ENCODE results near the gene DIP2C.

DNA sequence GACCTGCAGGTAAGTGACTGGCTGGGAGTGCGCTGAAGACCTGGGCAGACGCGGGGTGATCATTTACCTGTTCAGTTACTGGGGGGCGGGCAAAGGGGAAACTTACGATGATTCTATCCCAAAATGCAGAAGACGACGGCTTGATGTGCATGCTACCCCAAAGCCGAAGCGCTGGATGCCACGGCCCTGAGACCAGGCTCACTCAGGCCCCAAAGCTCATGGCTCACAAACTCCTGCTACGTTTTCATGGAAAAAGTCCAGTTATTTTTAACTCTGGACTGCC, 200.6 kb downstream of the DIP2C start:
- TF ChIP-seq, protein P1, sequence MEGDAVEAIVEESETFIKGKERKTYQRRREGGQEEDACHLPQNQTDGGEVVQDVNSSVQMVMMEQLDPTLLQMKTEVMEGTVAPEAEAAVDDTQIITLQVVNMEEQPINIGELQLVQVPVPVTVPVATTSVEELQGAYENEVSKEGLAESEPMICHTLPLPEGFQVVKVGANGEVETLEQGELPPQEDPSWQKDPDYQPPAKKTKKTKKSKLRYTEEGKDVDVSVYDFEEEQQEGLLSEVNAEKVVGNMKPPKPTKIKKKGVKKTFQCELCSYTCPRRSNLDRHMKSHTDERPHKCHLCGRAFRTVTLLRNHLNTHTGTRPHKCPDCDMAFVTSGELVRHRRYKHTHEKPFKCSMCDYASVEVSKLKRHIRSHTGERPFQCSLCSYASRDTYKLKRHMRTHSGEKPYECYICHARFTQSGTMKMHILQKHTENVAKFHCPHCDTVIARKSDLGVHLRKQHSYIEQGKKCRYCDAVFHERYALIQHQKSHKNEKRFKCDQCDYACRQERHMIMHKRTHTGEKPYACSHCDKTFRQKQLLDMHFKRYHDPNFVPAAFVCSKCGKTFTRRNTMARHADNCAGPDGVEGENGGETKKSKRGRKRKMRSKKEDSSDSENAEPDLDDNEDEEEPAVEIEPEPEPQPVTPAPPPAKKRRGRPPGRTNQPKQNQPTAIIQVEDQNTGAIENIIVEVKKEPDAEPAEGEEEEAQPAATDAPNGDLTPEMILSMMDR (IDR thresholded peaks at IDR 0.05), result no peak
- no peak for TF ChIP-seq POLR2A (IDR thresholded peaks at IDR 0.05)
